ENCODE measurements around the gene DLEC1.

The DLEC1 gene

GRCh38 chr3:38119248-38119544 is 80.2 kb downstream of the DLEC1 start:
- Histone ChIP-seq H3K4me2 (ENCODE audit: low read depth, low read length, poor library complexity, severe bottlenecking) (no peak overlapping the region), H3K27me3 (ENCODE audit: low read length) (no peaks in the 10 kb centered on the region), H3K36me3 (ENCODE audit: low read length) (no peaks in the 10 kb centered on the region), H2AFZ (ENCODE audit: low read depth, low read length, severe bottlenecking) (no peak overlapping the region), H3F3A (ENCODE audit: insufficient read depth) (no peaks in the 10 kb centered on the region), H3K9ac (ENCODE audit: low read length) (no peak overlapping the region), H3K27ac (ENCODE audit: low read depth, low read length) (no peak overlapping the region), H3K79me2 (ENCODE audit: insufficient read depth, low read length) (no peaks in the 10 kb centered on the region), H4K20me1 (ENCODE audit: low read depth, low read length) (no peaks in the 10 kb centered on the region), H3K9me3 (ENCODE audit: insufficient read depth, low read length) (no peaks in the 10 kb centered on the region), H3K4me3 (ENCODE audit: insufficient read depth, low read length, poor library complexity, severe bottlenecking) (no peak overlapping the region), H3K9me2 (replicated peaks; ENCODE audit: insufficient read depth, low read length) (no peaks in the 10 kb centered on the region)
- no peak for TF ChIP-seq CTCF (IDR thresholded peaks at IDR 0.05; ENCODE audit: insufficient read depth, low read length, poor library complexity, severe bottlenecking)
- no peak for TF ChIP-seq EZH2phosphoT487 (conservative IDR thresholded peaks at IDR 0.05; ENCODE audit: low read length)

GRCh38 chr3:38119821-38120692 is 81.0 kb downstream of the DLEC1 start:
- H3K4me2 ChIP-seq (ENCODE audit: low read depth, low read length, poor library complexity, severe bottlenecking): no peak overlapping the region
- no peaks in the 10 kb centered on the region for H3K9me2 ChIP-seq (replicated peaks; ENCODE audit: insufficient read depth, low read length)
- TF ChIP-seq EZH2phosphoT487 (conservative IDR thresholded peaks at IDR 0.05; ENCODE audit: low read length) (no peak), CTCF (IDR thresholded peaks at IDR 0.05; ENCODE audit: insufficient read depth, low read length, poor library complexity, severe bottlenecking) (no peak)
- H3K9ac ChIP-seq (ENCODE audit: low read length): no peak overlapping the region
- no peak overlapping the region for H2AFZ ChIP-seq (ENCODE audit: low read depth, low read length, severe bottlenecking)
- H3K9me3 ChIP-seq (ENCODE audit: insufficient read depth, low read length): no peaks in the 10 kb centered on the region
- no peak overlapping the region for H3K27ac ChIP-seq (ENCODE audit: low read depth, low read length)
- H3K36me3 ChIP-seq (ENCODE audit: low read length): 0 out of 2 replicates have a peak, but pooled peaks cover 3% of the 10 kb centered on the region
- no peaks in the 10 kb centered on the region for H3K79me2 ChIP-seq (ENCODE audit: insufficient read depth, low read length)
- H3K4me3 ChIP-seq (ENCODE audit: insufficient read depth, low read length, poor library complexity, severe bottlenecking): no peak overlapping the region
- no peaks in the 10 kb centered on the region for H4K20me1 ChIP-seq (ENCODE audit: low read depth, low read length)
- H3F3A ChIP-seq (ENCODE audit: insufficient read depth): no peaks in the 10 kb centered on the region
- no peaks in the 10 kb centered on the region for H3K27me3 ChIP-seq (ENCODE audit: low read length)

DNA sequence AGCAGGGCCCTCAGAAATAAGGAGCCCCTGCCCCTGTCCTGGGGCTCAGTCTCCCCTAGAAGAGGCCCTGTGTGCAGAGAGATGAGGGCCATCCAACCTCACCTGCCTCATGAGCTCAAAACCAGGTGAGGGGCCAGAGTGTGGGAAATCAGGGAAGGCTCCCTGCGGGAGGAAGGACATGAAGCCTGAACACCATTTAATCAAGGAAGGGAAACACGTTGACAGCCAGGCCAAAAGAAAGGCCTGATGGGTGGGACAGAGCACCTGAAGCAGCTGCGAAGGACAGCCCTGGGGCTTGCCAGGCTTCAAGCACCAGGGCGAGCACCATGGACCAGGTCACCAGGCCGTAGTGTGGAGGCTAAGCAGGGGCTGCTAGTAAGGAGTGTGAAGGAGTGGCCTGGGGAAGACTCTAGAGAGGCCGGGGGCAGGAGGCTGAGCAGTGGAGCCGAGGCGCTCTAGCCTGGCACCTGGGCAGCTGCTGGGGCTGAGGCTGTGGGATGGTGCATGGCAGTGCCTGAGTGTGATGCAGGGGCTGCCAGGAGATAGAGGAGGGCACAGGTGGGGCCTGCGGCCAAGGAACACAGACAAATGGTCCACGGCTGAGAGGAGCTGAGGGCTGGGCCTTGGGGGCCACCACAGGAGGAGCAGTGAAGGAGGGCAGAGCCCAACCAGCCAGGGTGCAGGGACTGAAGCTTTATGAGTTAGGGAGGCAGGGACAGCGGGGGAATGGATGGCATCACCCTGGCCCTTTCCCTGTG is 81.9 kb downstream of the DLEC1 start:
- Histone ChIP-seq H3K4me3 (ENCODE audit: insufficient read depth, low read length, poor library complexity, severe bottlenecking) (no peak overlapping the region), H3K9me3 (ENCODE audit: insufficient read depth, low read length) (no peaks in the 10 kb centered on the region), H3K27me3 (ENCODE audit: low read length) (no peaks in the 10 kb centered on the region), H3K27ac (ENCODE audit: low read depth, low read length) (no peak overlapping the region), H3K9me2 (replicated peaks; ENCODE audit: insufficient read depth, low read length) (no peaks in the 10 kb centered on the region), H3K36me3 (ENCODE audit: low read length) (0 out of 2 replicates have a peak, but pooled peaks cover 3% of the 10 kb centered on the region), H3K4me2 (ENCODE audit: low read depth, low read length, poor library complexity, severe bottlenecking) (no peak overlapping the region), H3K79me2 (ENCODE audit: insufficient read depth, low read length) (no peaks in the 10 kb centered on the region), H3F3A (ENCODE audit: insufficient read depth) (no peaks in the 10 kb centered on the region), H4K20me1 (ENCODE audit: low read depth, low read length) (no peaks in the 10 kb centered on the region), H3K9ac (ENCODE audit: low read length) (no peak overlapping the region), H2AFZ (ENCODE audit: low read depth, low read length, severe bottlenecking) (no peak overlapping the region)
- TF ChIP-seq CTCF (IDR thresholded peaks at IDR 0.05; ENCODE audit: insufficient read depth, low read length, poor library complexity, severe bottlenecking) (no peak), EZH2phosphoT487 (conservative IDR thresholded peaks at IDR 0.05; ENCODE audit: low read length) (no peak)

All from SU-DHL-6 (cell line).